GM23338 (cell line): Measurements from ENCODE around the gene ZNF281. TPM values are rescaled to one million over a fixed set of nuclear protein-coding genes. Genes with fewer than 3 reads are reported as not detected.

Source experiments
- ATAC-seq: fragments of 200-7000 bp; cut with Tn5 transposase; 3 replicates; pipeline ENCODE4 v1.9.1; 2020
- DNase-seq: peaks from one replicate; pipeline ENCODE4 v3.0.0-alpha.2; 2015; ENCODE audit warnings: low spot score
- H2AFZ ChIP-seq: fragments of 200-600 bp; sonication (generic); 2 replicates; pipeline ENCODE4 v1.8.0; 2016; ENCODE audit warnings: antibody characterized with exemption, mild to moderate bottlenecking, moderate library complexity
- H3F3A ChIP-seq: fragments of 200-600 bp; sonication (generic); replicated peaks from 2 replicates; pipeline ENCODE4 v1.8.0; 2017; ENCODE audit warnings: antibody characterized with exemption, mixed run types, low read depth
- H3K27ac ChIP-seq: fragments of 200-600 bp; sonication (generic); 2 replicates; pipeline ENCODE4 v1.6.1; 2016; ENCODE audit warnings: low read depth
- H3K27me3 ChIP-seq: fragments of 200-600 bp; sonication (generic); 2 replicates; pipeline ENCODE4 v1.8.0; 2016; ENCODE audit warnings: mild to moderate bottlenecking, mixed run types, moderate library complexity; ENCODE audit not compliant: insufficient read depth
- H3K36me3 ChIP-seq: fragments of 200-600 bp; sonication (generic); 2 replicates; pipeline ENCODE4 v1.8.0; 2016; ENCODE audit warnings: mild to moderate bottlenecking; ENCODE audit not compliant: insufficient read depth
- H3K4me1 ChIP-seq: fragments of 200-600 bp; sonication (generic); 2 replicates; pipeline ENCODE4 v1.8.0; 2016; ENCODE audit warnings: mild to moderate bottlenecking, moderate library complexity; ENCODE audit not compliant: insufficient read depth
- H3K4me2 ChIP-seq: fragments of 200-600 bp; sonication (generic); 2 replicates; pipeline ENCODE4 v1.7.1; 2017; ENCODE audit warnings: mixed run types
- H3K4me3 ChIP-seq: fragments of 200-600 bp; sonication (generic); 2 replicates; pipeline ENCODE4 v1.6.1; 2016; ENCODE audit warnings: mixed run types
- H3K79me2 ChIP-seq: fragments of 200-600 bp; sonication (generic); replicated peaks from 2 replicates; pipeline ENCODE4 v1.8.0; 2017; ENCODE audit warnings: mild to moderate bottlenecking; ENCODE audit not compliant: insufficient read depth
- H3K9me2 ChIP-seq: fragments of 200-600 bp; sonication (generic); 2 replicates; pipeline ENCODE4 v1.8.0; 2017; ENCODE audit not compliant: insufficient read depth
- H4K20me1 ChIP-seq: fragments of 200-600 bp; sonication (generic); replicated peaks from 2 replicates; pipeline ENCODE4 v1.8.0; 2017; ENCODE audit warnings: mild to moderate bottlenecking; ENCODE audit not compliant: insufficient read depth
- H3K27ac Mint-ChIP-seq: 2 replicates; pipeline ENCODE4 v1.8.0; 2020; ENCODE audit warnings: inconsistent platforms, mild to moderate bottlenecking, moderate library complexity, mixed read lengths
- H3K27me3 Mint-ChIP-seq: 3 replicates; pipeline ENCODE4 v1.8.0; 2022; ENCODE audit warnings: low read depth, mild to moderate bottlenecking, moderate library complexity, mixed read lengths, inconsistent platforms; ENCODE audit not compliant: insufficient read depth, poor library complexity
- H3K36me3 Mint-ChIP-seq: 3 replicates; pipeline ENCODE4 v1.8.0; 2021; ENCODE audit warnings: low read depth, mild to moderate bottlenecking, inconsistent platforms, moderate library complexity, mixed read lengths
- H3K4me1 Mint-ChIP-seq: 3 replicates; pipeline ENCODE4 v1.8.0; 2020; ENCODE audit warnings: mild to moderate bottlenecking, inconsistent platforms, mixed read lengths
- H3K4me3 Mint-ChIP-seq: 3 replicates; pipeline ENCODE4 v1.8.0; 2021; ENCODE audit warnings: moderate library complexity, mild to moderate bottlenecking, inconsistent platforms, mixed read lengths
- H3K9me3 Mint-ChIP-seq: 3 replicates; pipeline ENCODE4 v1.8.0; 2020; ENCODE audit warnings: moderate library complexity, mild to moderate bottlenecking, inconsistent platforms, mixed read lengths
- ETS1 ChIP-seq: IDR thresholded peaks from 2 replicates; pipeline ENCODE4 v1.6.1; 2016; ENCODE audit warnings: antibody characterized with exemption
- EZH2phosphoT487 ChIP-seq: fragments of 200-600 bp; sonication (generic); IDR thresholded peaks from one replicate; pipeline ENCODE4 v1.8.1; 2018; ENCODE audit warnings: antibody characterized with exemption; ENCODE audit not compliant: unreplicated experiment
- NANOG ChIP-seq: IDR thresholded peaks from 2 replicates; pipeline ENCODE4 v1.6.1; 2016; ENCODE audit warnings: antibody characterized with exemption, borderline replicate concordance
- POLR2AphosphoS5 ChIP-seq: IDR thresholded peaks from 2 replicates; pipeline ENCODE4 v1.6.1; 2016; ENCODE audit warnings: antibody characterized with exemption, low read depth
- STAT1 ChIP-seq: IDR thresholded peaks from one replicate; pipeline ENCODE4 v1.6.1; 2016; ENCODE audit warnings: antibody characterized with exemption; ENCODE audit not compliant: unreplicated experiment
- ZNF331 ChIP-seq: fragments of 250-450 bp; sonication (Bioruptor Pico); IDR thresholded peaks from 2 replicates; pipeline ENCODE4 v1.5.0; 2020; ENCODE audit warnings: low read depth, mild to moderate bottlenecking, moderate library complexity
- polyA plus RNA-seq: library from polyadenylated mRNA; unstranded; fragments of >200 nt; fragmentation: Nextera tagmentation; extraction: Ambion mirVana; gene quantifications from 2 replicates; pipeline ENCODE4 v1.2.1, GENCODE V29; 2016
- total RNA-seq: library from RNA; depleted of rRNA; stranded (reverse); fragments of >200 nt; shearing (Covaris generic); gene quantifications from 2 replicates; pipeline ENCODE4 v1.2.3, GENCODE V29; 2014
- TF ChIP-seq, protein P1 (sequence below): fragments of 250-450 bp; sonication (Bioruptor Pico); IDR thresholded peaks from 2 replicates; pipeline ENCODE4 v1.5.0; 2020; ENCODE audit warnings: mild to moderate bottlenecking, moderate library complexity
- TF ChIP-seq, protein P2 (sequence below), 2 experiments: fragments of 200-600 bp in 1 of 2; sonication (generic) in 1 of 2; conservative IDR thresholded peaks; 2 replicates each; pipeline versions ENCODE4 v1.5.1 to v1.6.1; 2016 to 2017; ENCODE audit warnings: antibody characterized with exemption in 2 of 2, low read depth in 2 of 2, mild to moderate bottlenecking in 2 of 2, moderate library complexity in 1 of 2

The ZNF281 gene
- total and polyA plus RNA-seq, 2 experiments from 2014 or later, result 62.1 to 79.3 TPM

DNA sequence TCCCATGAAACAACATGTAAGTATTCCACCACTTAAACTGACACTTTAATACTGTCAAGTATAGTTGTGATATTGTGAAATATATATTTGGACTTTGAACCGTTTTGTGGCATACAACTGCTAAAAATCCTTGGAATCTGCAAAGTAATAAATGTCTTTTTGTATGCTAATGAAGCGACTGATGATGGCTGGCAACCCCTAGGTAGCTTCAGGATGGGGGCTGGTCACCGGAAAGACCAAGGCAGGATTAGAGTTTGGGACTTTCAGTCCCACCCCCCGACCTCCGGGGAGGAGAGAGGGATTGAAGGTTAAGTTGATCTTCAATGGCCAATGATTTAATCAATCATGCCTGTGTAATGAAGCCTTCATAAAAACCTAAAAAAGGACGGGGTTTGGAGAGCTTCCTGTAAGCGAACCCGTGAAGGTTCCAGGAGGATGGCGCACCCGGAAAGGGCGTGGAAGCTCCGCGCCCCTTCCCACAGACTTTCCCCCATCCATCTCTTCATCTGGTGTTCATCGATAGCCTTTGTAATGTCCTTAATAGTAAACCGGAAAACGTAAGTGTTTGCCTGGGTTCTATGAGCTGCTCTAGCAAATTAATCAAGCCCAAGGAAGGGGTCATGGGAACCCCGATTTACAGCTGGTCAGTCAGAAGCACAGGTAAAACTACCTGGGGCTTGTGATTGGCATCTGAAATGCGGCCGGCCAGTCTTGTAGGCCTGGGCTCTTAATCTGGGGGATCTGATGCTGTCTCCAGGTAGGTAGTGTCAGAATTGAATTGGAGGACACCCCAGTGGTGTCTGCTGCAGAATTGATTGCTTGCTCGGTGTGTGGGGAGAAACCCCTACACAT lies 1.8 kb upstream of the ZNF281 start (continued):
- TF ChIP-seq, protein P1, sequence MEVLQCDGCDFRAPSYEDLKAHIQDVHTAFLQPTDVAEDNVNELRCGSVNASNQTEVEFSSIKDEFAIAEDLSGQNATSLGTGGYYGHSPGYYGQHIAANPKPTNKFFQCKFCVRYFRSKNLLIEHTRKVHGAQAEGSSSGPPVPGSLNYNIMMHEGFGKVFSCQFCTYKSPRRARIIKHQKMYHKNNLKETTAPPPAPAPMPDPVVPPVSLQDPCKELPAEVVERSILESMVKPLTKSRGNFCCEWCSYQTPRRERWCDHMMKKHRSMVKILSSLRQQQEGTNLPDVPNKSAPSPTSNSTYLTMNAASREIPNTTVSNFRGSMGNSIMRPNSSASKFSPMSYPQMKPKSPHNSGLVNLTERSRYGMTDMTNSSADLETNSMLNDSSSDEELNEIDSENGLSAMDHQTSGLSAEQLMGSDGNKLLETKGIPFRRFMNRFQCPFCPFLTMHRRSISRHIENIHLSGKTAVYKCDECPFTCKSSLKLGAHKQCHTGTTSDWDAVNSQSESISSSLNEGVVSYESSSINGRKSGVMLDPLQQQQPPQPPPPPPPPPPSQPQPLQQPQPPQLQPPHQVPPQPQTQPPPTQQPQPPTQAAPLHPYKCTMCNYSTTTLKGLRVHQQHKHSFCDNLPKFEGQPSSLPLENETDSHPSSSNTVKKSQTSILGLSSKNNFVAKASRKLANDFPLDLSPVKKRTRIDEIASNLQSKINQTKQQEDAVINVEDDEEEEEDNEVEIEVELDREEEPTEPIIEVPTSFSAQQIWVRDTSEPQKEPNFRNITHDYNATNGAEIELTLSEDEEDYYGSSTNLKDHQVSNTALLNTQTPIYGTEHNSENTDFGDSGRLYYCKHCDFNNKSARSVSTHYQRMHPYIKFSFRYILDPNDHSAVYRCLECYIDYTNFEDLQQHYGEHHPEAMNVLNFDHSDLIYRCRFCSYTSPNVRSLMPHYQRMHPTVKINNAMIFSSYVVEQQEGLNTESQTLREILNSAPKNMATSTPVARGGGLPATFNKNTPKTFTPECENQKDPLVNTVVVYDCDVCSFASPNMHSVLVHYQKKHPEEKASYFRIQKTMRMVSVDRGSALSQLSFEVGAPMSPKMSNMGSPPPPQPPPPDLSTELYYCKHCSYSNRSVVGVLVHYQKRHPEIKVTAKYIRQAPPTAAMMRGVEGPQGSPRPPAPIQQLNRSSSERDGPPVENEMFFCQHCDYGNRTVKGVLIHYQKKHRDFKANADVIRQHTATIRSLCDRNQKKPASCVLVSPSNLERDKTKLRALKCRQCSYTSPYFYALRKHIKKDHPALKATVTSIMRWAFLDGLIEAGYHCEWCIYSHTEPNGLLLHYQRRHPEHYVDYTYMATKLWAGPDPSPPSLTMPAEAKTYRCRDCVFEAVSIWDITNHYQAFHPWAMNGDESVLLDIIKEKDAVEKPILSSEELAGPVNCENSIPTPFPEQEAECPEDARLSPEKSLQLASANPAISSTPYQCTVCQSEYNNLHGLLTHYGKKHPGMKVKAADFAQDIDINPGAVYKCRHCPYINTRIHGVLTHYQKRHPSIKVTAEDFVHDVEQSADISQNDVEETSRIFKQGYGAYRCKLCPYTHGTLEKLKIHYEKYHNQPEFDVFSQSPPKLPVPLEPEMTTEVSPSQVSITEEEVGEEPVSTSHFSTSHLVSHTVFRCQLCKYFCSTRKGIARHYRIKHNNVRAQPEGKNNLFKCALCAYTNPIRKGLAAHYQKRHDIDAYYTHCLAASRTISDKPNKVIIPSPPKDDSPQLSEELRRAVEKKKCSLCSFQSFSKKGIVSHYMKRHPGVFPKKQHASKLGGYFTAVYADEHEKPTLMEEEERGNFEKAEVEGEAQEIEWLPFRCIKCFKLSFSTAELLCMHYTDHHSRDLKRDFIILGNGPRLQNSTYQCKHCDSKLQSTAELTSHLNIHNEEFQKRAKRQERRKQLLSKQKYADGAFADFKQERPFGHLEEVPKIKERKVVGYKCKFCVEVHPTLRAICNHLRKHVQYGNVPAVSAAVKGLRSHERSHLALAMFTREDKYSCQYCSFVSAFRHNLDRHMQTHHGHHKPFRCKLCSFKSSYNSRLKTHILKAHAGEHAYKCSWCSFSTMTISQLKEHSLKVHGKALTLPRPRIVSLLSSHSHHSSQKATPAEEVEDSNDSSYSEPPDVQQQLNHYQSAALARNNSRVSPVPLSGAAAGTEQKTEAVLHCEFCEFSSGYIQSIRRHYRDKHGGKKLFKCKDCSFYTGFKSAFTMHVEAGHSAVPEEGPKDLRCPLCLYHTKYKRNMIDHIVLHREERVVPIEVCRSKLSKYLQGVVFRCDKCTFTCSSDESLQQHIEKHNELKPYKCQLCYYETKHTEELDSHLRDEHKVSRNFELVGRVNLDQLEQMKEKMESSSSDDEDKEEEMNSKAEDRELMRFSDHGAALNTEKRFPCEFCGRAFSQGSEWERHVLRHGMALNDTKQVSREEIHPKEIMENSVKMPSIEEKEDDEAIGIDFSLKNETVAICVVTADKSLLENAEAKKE (CRISPR knock-in tag), result no peak
- TF ChIP-seq NANOG, result peak; percentile 82

GRCh38 chr1:200410566-200410878 lies 686 bp upstream of the ZNF281 start:
- peaks cover 33% of the 10 kb centered on the region for H4K20me1 ChIP-seq
- H3K9me3 Mint-ChIP-seq, result peaks cover 13% of the 10 kb centered on the region; the same call in 2 of the 3 replicates
- DNase-seq (peak; percentile 91), ATAC-seq (peak; percentile 52)
- H3K4me2 ChIP-seq, result peak overlapping the region; percentile 70
- H3K27me3 Mint-ChIP-seq, result peaks cover 21% of the 10 kb centered on the region
- H3K9me2 ChIP-seq, result no peaks in the 10 kb centered on the region
- peaks cover 53% of the 10 kb centered on the region for H3K36me3 Mint-ChIP-seq
- H3K4me3 ChIP-seq, result peak overlapping the region; percentile 56
- no peaks in the 10 kb centered on the region for H3K27me3 ChIP-seq
- peaks cover 58% of the 10 kb centered on the region for H3K4me1 Mint-ChIP-seq
- peak overlapping the region; percentile 98 for H3K27ac Mint-ChIP-seq
- H3K36me3 ChIP-seq, result peaks cover 31% of the 10 kb centered on the region
- peak overlapping the region; percentile 99 for H3K27ac ChIP-seq
- peaks cover 58% of the 10 kb centered on the region for H3K4me1 ChIP-seq
- peak overlapping the region; percentile 94 for H3K4me3 Mint-ChIP-seq
- peaks cover 79% of the 10 kb centered on the region for H3K79me2 ChIP-seq
- no peak overlapping the region for H2AFZ ChIP-seq
- no peaks in the 10 kb centered on the region for H3F3A ChIP-seq
- TF ChIP-seq ETS1 (no peak; the same call in 1 of the 2 replicates), ZNF331 (CRISPR knock-in tag) (no peak), POLR2AphosphoS5 (no peak; the same call in 1 of the 2 replicates), EZH2phosphoT487 (no peak), STAT1 (no peak)
- TF ChIP-seq, protein P2, sequence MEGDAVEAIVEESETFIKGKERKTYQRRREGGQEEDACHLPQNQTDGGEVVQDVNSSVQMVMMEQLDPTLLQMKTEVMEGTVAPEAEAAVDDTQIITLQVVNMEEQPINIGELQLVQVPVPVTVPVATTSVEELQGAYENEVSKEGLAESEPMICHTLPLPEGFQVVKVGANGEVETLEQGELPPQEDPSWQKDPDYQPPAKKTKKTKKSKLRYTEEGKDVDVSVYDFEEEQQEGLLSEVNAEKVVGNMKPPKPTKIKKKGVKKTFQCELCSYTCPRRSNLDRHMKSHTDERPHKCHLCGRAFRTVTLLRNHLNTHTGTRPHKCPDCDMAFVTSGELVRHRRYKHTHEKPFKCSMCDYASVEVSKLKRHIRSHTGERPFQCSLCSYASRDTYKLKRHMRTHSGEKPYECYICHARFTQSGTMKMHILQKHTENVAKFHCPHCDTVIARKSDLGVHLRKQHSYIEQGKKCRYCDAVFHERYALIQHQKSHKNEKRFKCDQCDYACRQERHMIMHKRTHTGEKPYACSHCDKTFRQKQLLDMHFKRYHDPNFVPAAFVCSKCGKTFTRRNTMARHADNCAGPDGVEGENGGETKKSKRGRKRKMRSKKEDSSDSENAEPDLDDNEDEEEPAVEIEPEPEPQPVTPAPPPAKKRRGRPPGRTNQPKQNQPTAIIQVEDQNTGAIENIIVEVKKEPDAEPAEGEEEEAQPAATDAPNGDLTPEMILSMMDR (conservative IDR thresholded peaks at IDR 0.05; ENCODE audit: low read depth in 2 of 2), result no peak
